K562 (cell line): ENCODE measurements around the gene METTL24. TPM values are rescaled to one million over a fixed set of nuclear protein-coding genes. Genes with fewer than 3 reads are reported as not detected.

Source experiments
- ATAC-seq: fragments of 200-7000 bp; cut with Tn5 transposase; 3 replicates; pipeline ENCODE4 v1.9.1; 2020; ENCODE audit warnings: moderate library complexity
- BruUV-seq: library from RNA; stranded (reverse); fragments of 400-500 nt; replicated peaks from 2 replicates; lab custom pipeline; 2021; lab: Mats Ljungman, UMichigan
- CTCF ChIA-PET: fragments of 300-600 bp; formaldehyde crosslinking; extraction: SDS; loops from one replicate; lab custom pipeline; 2021; ENCODE audit warnings: low intra/inter-chr PET ratio; lab: Yijun Ruan, JAX
- POLR2A ChIA-PET: fragments of 300-600, 350-650 bp; sonication (Branson Sonifier 250); formaldehyde crosslinking; extraction: SDS; loops from one replicate; lab custom pipeline; 2021; ENCODE audit warnings: antibody characterized with exemption, inconsistent platforms; lab: Yijun Ruan, JAX
- DNase-seq, 4 experiments: peaks; one replicate each; pipeline versions ENCODE4 v3.0.0 to v3.0.0-alpha.2; 2011 to 2018; ENCODE audit warnings: low spot score in 3 of 4, mixed read lengths in 3 of 4; ENCODE audit errors: extremely low read depth in 1 of 4
- FAIRE-seq: peaks from 2 replicates; lab custom pipeline; 2011; peaks lifted over from hg19 to GRCh38; lab: Jason Lieb, UNC
- H2AFZ ChIP-seq: 2 replicates; pipeline ENCODE4 v1.6.0; 2011; ENCODE audit warnings: low read depth, low read length, control low read depth, inconsistent platforms
- H3K27ac ChIP-seq: fragments of 200-600 bp; 3 replicates; pipeline ENCODE4 v1.8.0; 2011; ENCODE audit warnings: low read depth, mild to moderate bottlenecking, control low read depth, inconsistent platforms, low read length, moderate library complexity, mixed read lengths; ENCODE audit errors: extremely low read depth
- H3K27me3 ChIP-seq, 2 experiments: fragments of 300-600 bp in 1 of 2; 2 replicates in 1 of 2; 3 replicates in 1 of 2; pipeline versions ENCODE4 v1.6.0 to v1.8.0; 2011; ENCODE audit warnings: inconsistent platforms in 2 of 2, low read length in 2 of 2, mild to moderate bottlenecking in 1 of 2, mixed read lengths in 1 of 2, moderate library complexity in 1 of 2; ENCODE audit not compliant: control insufficient read depth in 2 of 2, insufficient read depth in 2 of 2
- H3K36me3 ChIP-seq: fragments of 300-600 bp; 3 replicates; pipeline ENCODE4 v1.8.0; 2011; ENCODE audit warnings: mild to moderate bottlenecking, low read length, inconsistent platforms; ENCODE audit not compliant: control insufficient read depth, insufficient read depth
- H3K4me1 ChIP-seq, 2 experiments: fragments of 200-600 bp in 1 of 2; replicated peaks in 1 of 2; 2 replicates in 1 of 2; 3 replicates in 1 of 2; pipeline versions ENCODE4 v1.5.1 to v1.8.0; 2011; ENCODE audit warnings: inconsistent platforms in 2 of 2, low read length in 2 of 2, mild to moderate bottlenecking in 1 of 2, mixed read lengths in 1 of 2, moderate library complexity in 1 of 2; ENCODE audit not compliant: control insufficient read depth in 2 of 2, insufficient read depth in 2 of 2
- H3K4me2 ChIP-seq: 2 replicates; pipeline ENCODE4 v1.6.1; 2011; ENCODE audit warnings: low read length, control low read depth, inconsistent platforms, mixed read lengths; ENCODE audit not compliant: insufficient read depth
- H3K4me3 ChIP-seq: fragments of 200-600 bp; sonication (generic), shearing (Covaris generic); 2 replicates; pipeline ENCODE4 v1.5.1; 2016; ENCODE audit warnings: control low read depth, inconsistent platforms
- H3K79me2 ChIP-seq: fragments of 200-600 bp; 3 replicates; pipeline ENCODE4 v1.8.0; 2011; ENCODE audit warnings: low read length, inconsistent platforms; ENCODE audit not compliant: control insufficient read depth, insufficient read depth
- H3K9ac ChIP-seq, 2 experiments: 2 replicates each; pipeline versions ENCODE4 v1.6.0 to v1.6.1; 2011; ENCODE audit warnings: low read depth in 2 of 2, low read length in 2 of 2, control low read depth in 1 of 2, inconsistent platforms in 1 of 2, mild to moderate bottlenecking in 1 of 2, mixed read lengths in 1 of 2; ENCODE audit not compliant: insufficient read depth in 1 of 2
- H3K9me1 ChIP-seq: one replicate; pipeline ENCODE4 v1.6.0; 2011; ENCODE audit warnings: inconsistent platforms, mild to moderate bottlenecking, low read length, moderate library complexity; ENCODE audit not compliant: control insufficient read depth, insufficient read depth
- H3K9me3 ChIP-seq: replicated peaks from 2 replicates; pipeline ENCODE4 v1.5.1; 2011; ENCODE audit warnings: low read depth, low read length, inconsistent platforms; ENCODE audit not compliant: control insufficient read depth, insufficient read depth
- H4K20me1 ChIP-seq: replicated peaks from 2 replicates; pipeline ENCODE4 v1.6.1; 2011; ENCODE audit warnings: low read length, inconsistent platforms, mixed read lengths; ENCODE audit not compliant: control insufficient read depth, insufficient read depth
- DIDO1 ChIP-seq: fragments of 450-650 bp; IDR thresholded peaks from 2 replicates; pipeline ENCODE4 v1.6.1; 2016; ENCODE audit warnings: low read depth, missing biosample characterization, missing genetic modification characterization
- PRPF4 ChIP-seq: fragments of 200-400 bp; formaldehyde crosslinking; IDR thresholded peaks from one replicate; pipeline ENCODE4 v1.6.1; 2017; ENCODE audit warnings: low read length, low read depth, mild to moderate bottlenecking; ENCODE audit not compliant: insufficient read depth, poor library complexity, severe bottlenecking
- SP2 ChIP-seq: IDR thresholded peaks from 2 replicates; pipeline ENCODE4 v1.6.1; 2011; ENCODE audit warnings: mild to moderate bottlenecking, low read depth, low read length, moderate library complexity; ENCODE audit not compliant: poor library complexity, severe bottlenecking; ENCODE audit errors: extremely low read depth
- ZNF121 ChIP-seq: sonication (generic); formaldehyde crosslinking; conservative IDR thresholded peaks from 2 replicates; pipeline ENCODE4 v1.8.0; 2022; ENCODE audit warnings: missing genetic modification reagents
- ZNF239 ChIP-seq: fragments of 250-450 bp; sonication (Bioruptor Pico); IDR thresholded peaks from 2 replicates; pipeline ENCODE4 v1.4.0; 2020; ENCODE audit warnings: mild to moderate bottlenecking
- ZNF277 ChIP-seq: fragments of 250-450 bp; sonication (Bioruptor Pico); IDR thresholded peaks from 2 replicates; pipeline ENCODE4 v1.8.0; 2022; ENCODE audit warnings: inconsistent platforms, mild to moderate bottlenecking, moderate library complexity, borderline replicate concordance
- ZNF311 ChIP-seq: fragments of 250-450 bp; sonication (Bioruptor Pico); IDR thresholded peaks from 2 replicates; pipeline ENCODE4 v1.4.0; 2020; ENCODE audit warnings: mild to moderate bottlenecking, moderate library complexity
- ZNF449 ChIP-seq: fragments of 250-450 bp; sonication (Bioruptor Pico); IDR thresholded peaks from 2 replicates; pipeline ENCODE4 v1.8.0; 2022; ENCODE audit warnings: moderate library complexity, mild to moderate bottlenecking, inconsistent platforms
- WGBS: fragments of 100-300 bp; shearing (Covaris generic); methylation state at CpG from one replicate; pipeline ENCODE4 v1.1.6; 2016; ENCODE audit warnings: low coverage, mixed read lengths; ENCODE audit not compliant: insufficient coverage; ENCODE audit errors: missing lambda C conversion rate; 5-methylcytosine and 5-hydroxymethylcytosine counted together
- in situ Hi-C: fragments of 300-500 bp; cut with MboI; formaldehyde crosslinking; loops from 4 replicates; pipeline ENCODE4 v1.15.0; 2018; ENCODE audit warnings: inconsistent platforms, mixed read lengths
- intact Hi-C: fragments of 100-400 bp; cut with micrococcal nuclease; formaldehyde crosslinking; loops from 2 replicates; pipeline ENCODE4 v1.14.2; 2022
- polyA plus RNA-seq, 8 experiments: library from polyadenylated mRNA; depleted of rRNA in 4 of 8; stranded (reverse) in 5 of 8; unstranded in 3 of 8; fragments of >200 nt; fragmentation: Nextera tagmentation in 2 of 8; fragmentation: Illumina TruSeq in 1 of 8; extraction: Ambion mirVana in 2 of 8; extraction: Trizol in 1 of 8; gene quantifications; 2 replicates each; pipeline versions ENCODE4 v1.2.1 to v1.2.3, GENCODE V29; 2011 to 2014; ENCODE audit warnings: inconsistent platforms in 1 of 8, missing spikeins in 1 of 8
- total RNA-seq, 7 experiments: library from RNA; depleted of rRNA in 6 of 7; stranded (reverse); fragments of >200 nt in 6 of 7; fragmentation: Illumina TruSeq in 2 of 7; extraction: Trizol in 2 of 7; gene quantifications; 2 replicates each; pipeline versions ENCODE4 v1.2.1 to v1.2.3, GENCODE V29; 2011 to 2021; ENCODE audit warnings: low replicate concordance in 1 of 7

The METTL24 gene
- total and polyA plus RNA-seq, 9 of the 15 experiments (the other 6 are each of a cell fraction or from before 2014, with no cell fraction given) = not detected

GRCh38 chr6:110353457-110354001, 4.6 kb downstream of the METTL24 start:
- H3K4me2 ChIP-seq = no peak overlapping the region
- no peaks in the 10 kb centered on the region for H3K9me1 ChIP-seq
- H3K4me3 ChIP-seq = no peak overlapping the region
- H3K27me3 ChIP-seq = peaks cover 16 to 38% of the 10 kb centered on the region in 2 experiments
- no peak overlapping the region for H3K9ac ChIP-seq
- 7% methylated on average over 2 of the region's 4 CpGs for WGBS
- BruUV-seq = no TSS peak
- H3K9me3 ChIP-seq = no peaks in the 10 kb centered on the region
- CTCF ChIA-PET = no interaction called here
- no peaks in the 10 kb centered on the region for H3K36me3 ChIP-seq
- TF ChIP-seq DIDO1 (tag) (no peak), ZNF121 (CRISPR knock-in tag) (no peak), ZNF239 (CRISPR knock-in tag) (no peak), ZNF277 (CRISPR knock-in tag) (no peak), ZNF311 (CRISPR knock-in tag) (no peak), SP2 (no peak), ZNF449 (CRISPR knock-in tag) (no peak), PRPF4 (no peak)
- TF ChIP-seq, all 486 proteins: peak for 0
- in situ Hi-C loops = no loop called here
- no peaks in the 10 kb centered on the region for H3K79me2 ChIP-seq
- POLR2A ChIA-PET = no interaction called here
- H2AFZ ChIP-seq = no peak overlapping the region
- H4K20me1 ChIP-seq = no peaks in the 10 kb centered on the region
- FAIRE-seq = no peak
- no peak for DNase-seq
- intact Hi-C loops = no loop called here
- H3K27ac ChIP-seq = no peak overlapping the region
- no peaks in the 10 kb centered on the region; a peak in 2 of 5 replicates for H3K4me1 ChIP-seq
- no peak for ATAC-seq
